CD4-positive, alpha-beta T cell treated with Interleukin-4 for 4 hours (primary cell): Measurements from ENCODE around the gene TMEM33.

ENCODE experiments used
- DNase-seq: peaks from one replicate; pipeline ENCODE4 v3.0.0-alpha.2; 2020

The TMEM33 gene

DNA sequence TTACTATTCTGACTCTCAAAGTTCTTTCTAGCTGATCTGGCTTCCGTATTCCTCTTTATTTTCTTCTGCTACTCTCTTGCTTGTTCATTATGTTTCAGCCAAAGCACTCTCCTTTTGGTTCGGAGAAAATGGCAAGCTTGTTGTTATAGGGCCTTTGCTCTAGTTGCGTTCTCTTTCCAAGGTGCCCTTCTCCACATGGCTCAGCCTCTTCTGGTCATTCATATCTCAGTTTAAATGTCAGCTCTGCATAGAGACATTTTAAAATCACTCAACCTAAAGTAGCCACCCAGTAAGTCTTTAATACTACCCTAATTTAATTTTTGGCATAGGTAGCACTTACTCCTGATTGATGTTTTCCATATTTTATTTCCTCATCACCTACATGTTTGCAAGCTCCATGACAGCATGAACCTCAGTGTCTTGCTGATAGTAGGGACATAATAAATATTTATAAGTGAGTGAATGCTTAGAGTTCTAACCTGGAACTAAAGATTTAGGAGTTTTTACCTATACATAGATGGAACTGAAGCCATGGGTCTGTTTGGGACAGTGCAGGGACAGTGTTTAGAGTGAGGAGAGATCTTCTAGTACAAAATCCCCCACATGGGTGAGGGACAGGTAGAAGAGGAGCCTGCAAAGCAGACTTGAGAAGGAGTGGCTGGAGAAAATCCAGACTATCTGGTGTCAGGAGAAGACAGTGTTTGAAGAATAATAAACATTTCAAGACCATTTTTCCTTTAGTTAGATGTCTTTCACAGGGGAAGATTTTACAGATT lies 73.0 kb downstream of the TMEM33 start:
- DNase-seq: no peak
